ACC112 (cell line): ENCODE results near the gene MLPH.
"Not testable (repeated sequence)": the region's sequence is repeated elsewhere in the genome, so short reads cannot be mapped to it uniquely, and the experiment has no call there.

ENCODE experiments used
- H2AFZ ChIP-seq: fragments of 200-600 bp; sonication (generic); one replicate; pipeline ENCODE4 v1.6.0; 2017; ENCODE audit warnings: antibody characterized with exemption, low read length; ENCODE audit not compliant: unreplicated experiment
- H3K27ac ChIP-seq: fragments of 200-600 bp; sonication (generic); 2 replicates; pipeline ENCODE4 v1.5.1; 2014; ENCODE audit warnings: low read depth, mild to moderate bottlenecking, antibody characterized with exemption, low read length, moderate library complexity
- H3K27me3 ChIP-seq: fragments of 200-600 bp; sonication (generic); 2 replicates; pipeline ENCODE4 v1.6.1; 2014; ENCODE audit warnings: mild to moderate bottlenecking, antibody characterized with exemption, low read length, moderate library complexity, mixed read lengths; ENCODE audit not compliant: insufficient read depth
- H3K36me3 ChIP-seq: fragments of 200-600 bp; sonication (generic); 2 replicates; pipeline ENCODE4 v1.6.1; 2016; ENCODE audit warnings: mild to moderate bottlenecking, antibody characterized with exemption, low read length, moderate library complexity, mixed read lengths; ENCODE audit not compliant: insufficient read depth
- H3K4me1 ChIP-seq: fragments of 200-600 bp; sonication (generic); one replicate; pipeline ENCODE4 v1.6.1; 2016; ENCODE audit warnings: low read length, mixed read lengths; ENCODE audit not compliant: insufficient read depth, unreplicated experiment, control insufficient read depth
- H3K4me3 ChIP-seq: fragments of 200-600 bp; sonication (generic); 2 replicates; pipeline ENCODE4 v1.5.1; 2014; ENCODE audit warnings: mild to moderate bottlenecking, low read depth, low read length
- H3K79me2 ChIP-seq: fragments of 200-600 bp; sonication (generic); one replicate; pipeline ENCODE4 v1.6.0; 2016; ENCODE audit warnings: low read length; ENCODE audit not compliant: control insufficient read depth, unreplicated experiment, insufficient read depth

Gene MLPH

DNA sequence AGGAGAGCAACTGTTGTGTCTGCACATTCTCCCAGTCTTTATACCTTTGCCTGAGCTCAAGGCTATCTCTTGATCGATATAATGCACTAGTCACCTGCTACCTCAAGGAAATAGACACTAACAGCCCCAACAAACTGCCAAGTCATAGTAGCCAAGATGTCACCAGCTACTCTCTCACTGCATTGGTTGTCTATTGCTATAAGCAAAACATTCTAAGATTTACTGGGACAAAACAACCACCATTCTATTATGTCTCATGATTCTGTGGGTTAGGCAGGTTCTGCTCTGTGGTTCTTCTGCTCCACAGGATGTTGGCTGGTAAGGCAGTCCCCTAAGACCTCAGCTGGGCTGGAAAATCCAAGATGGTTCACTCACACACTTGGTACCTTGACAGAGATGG is 28.5 kb upstream of the MLPH start:
- no peak overlapping the region for H3K4me3 ChIP-seq
- no peaks in the 10 kb centered on the region for H3K36me3 ChIP-seq
- H3K27me3 ChIP-seq = no peaks in the 10 kb centered on the region
- peaks cover 37% of the 10 kb centered on the region for H3K4me1 ChIP-seq
- no peaks in the 10 kb centered on the region for H3K79me2 ChIP-seq
- peak overlapping the region; percentile 93 for H3K27ac ChIP-seq
- no peak overlapping the region for H2AFZ ChIP-seq

DNA sequence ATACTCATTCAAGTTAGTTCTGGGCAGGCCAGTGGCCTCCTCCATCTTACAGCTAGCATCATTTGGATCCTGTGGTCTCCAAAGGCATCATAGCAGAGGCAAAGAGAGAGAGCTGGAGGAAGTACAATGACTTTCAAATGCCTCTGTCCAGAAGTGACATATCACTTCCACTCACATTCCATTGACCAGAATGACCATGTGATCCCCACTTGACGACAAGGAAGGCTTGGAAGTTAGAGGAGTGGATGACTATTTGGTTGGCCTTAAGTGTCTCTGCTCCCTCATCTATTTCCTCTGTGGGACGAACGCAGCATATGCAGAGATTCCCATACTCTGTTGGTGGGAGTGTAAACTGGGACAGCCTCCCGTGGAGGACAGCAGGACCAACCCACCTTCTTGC is 27.8 kb upstream of the MLPH start:
- Histone ChIP-seq H3K27me3 (no peaks in the 10 kb centered on the region), H3K36me3 (no peaks in the 10 kb centered on the region), H3K27ac (peak overlapping the region; percentile 93), H3K4me1 (peaks cover 37% of the 10 kb centered on the region), H3K4me3 (peak overlapping the region; percentile 27; the same call in 1 of the 2 replicates), H2AFZ (no peak overlapping the region), H3K79me2 (no peaks in the 10 kb centered on the region)

GRCh38 chr2:237459741-237460174 is 27.3 kb upstream of the MLPH start:
- H3K27ac ChIP-seq = peak overlapping the region; percentile 93
- H3K4me1 ChIP-seq = peaks cover 37% of the 10 kb centered on the region
- H3K4me3 ChIP-seq = peak overlapping the region; percentile 27; the same call in 1 of the 2 replicates
- no peaks in the 10 kb centered on the region for H3K36me3 ChIP-seq
- H3K79me2 ChIP-seq = no peaks in the 10 kb centered on the region
- H2AFZ ChIP-seq = no peak overlapping the region
- no peaks in the 10 kb centered on the region for H3K27me3 ChIP-seq

GRCh38 chr2:237464757-237465391 is 22.2 kb upstream of the MLPH start:
- Histone ChIP-seq H3K4me3 (no peak overlapping the region), H3K79me2 (no peaks in the 10 kb centered on the region), H3K36me3 (no peaks in the 10 kb centered on the region), H3K4me1 (peaks cover 32% of the 10 kb centered on the region), H3K27me3 (no peaks in the 10 kb centered on the region), H3K27ac (peak overlapping the region; percentile 89), H2AFZ (no peak overlapping the region)

DNA sequence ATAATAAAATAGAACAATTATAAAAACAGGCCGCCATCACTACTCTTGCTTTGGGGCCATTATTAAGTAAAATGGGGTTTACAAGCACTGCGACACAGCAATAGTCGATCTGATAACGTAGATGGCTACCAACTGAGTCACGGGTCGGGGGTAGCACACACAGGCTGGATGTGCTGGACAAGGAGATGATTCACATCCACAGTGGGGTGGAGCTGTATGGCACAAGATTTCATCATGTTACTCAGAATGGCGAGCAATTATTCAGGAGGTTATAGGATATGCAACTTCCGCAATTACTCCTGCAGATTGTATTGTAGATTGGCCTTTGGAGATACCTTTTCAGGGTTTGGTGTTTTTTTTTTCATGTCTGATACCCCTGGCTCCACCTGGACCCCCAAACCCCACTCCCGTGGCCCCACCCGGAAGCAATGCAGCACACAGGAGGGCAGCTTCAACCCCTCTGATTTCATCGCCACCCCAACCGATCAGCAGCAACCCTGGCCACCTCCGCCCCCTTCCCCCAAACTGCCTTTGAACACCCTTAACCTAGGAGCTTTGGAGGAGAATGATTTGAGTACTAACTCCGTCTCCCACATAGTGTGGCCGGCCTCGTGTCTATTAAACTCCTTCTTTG is 21.4 kb upstream of the MLPH start:
- Histone ChIP-seq H3K79me2 (no peaks in the 10 kb centered on the region), H3K4me3 (peak overlapping the region; percentile 20; the same call in 1 of the 2 replicates), H3K27me3 (no peaks in the 10 kb centered on the region), H3K4me1 (peaks cover 24% of the 10 kb centered on the region), H2AFZ (peak overlapping the region; percentile 76), H3K36me3 (no peaks in the 10 kb centered on the region), H3K27ac (peak overlapping the region; percentile 89)

- Histone ChIP-seq H3K27ac (peak overlapping the region; percentile 89), H3K79me2 (no peaks in the 10 kb centered on the region), H3K27me3 (no peaks in the 10 kb centered on the region), H2AFZ (peak overlapping the region; percentile 76), H3K36me3 (no peaks in the 10 kb centered on the region), H3K4me1 (peaks cover 24% of the 10 kb centered on the region), H3K4me3 (peak overlapping the region; percentile 20; the same call in 1 of the 2 replicates)
Observed at GRCh38 chr2:237466211-237466610, 20.8 kb upstream of the MLPH start.

GRCh38 chr2:237467447-237468179 is 19.4 kb upstream of the MLPH start:
- Histone ChIP-seq H3K27ac (0 out of 2 replicates have a peak overlapping the region, but pooled peaks have one; percentile 32), H3K4me3 (no peak overlapping the region), H3K4me1 (peaks cover 31% of the 10 kb centered on the region), H2AFZ (no peak overlapping the region), H3K27me3 (no peaks in the 10 kb centered on the region), H3K36me3 (no peaks in the 10 kb centered on the region), H3K79me2 (no peaks in the 10 kb centered on the region)

GRCh38 chr2:237469410-237469809 is 17.6 kb upstream of the MLPH start:
- not testable (repeated sequence) for H3K27ac ChIP-seq, H2AFZ ChIP-seq, H3K27me3 ChIP-seq, H3K4me3 ChIP-seq, H3K79me2 ChIP-seq, H3K36me3 ChIP-seq
- H3K4me1 ChIP-seq = peaks cover 41% of the 10 kb centered on the region

GRCh38 chr2:237469849-237470248 is 17.2 kb upstream of the MLPH start:
- H3K27me3 ChIP-seq = no peaks in the 10 kb centered on the region
- H3K79me2 ChIP-seq = no peaks in the 10 kb centered on the region
- H3K27ac ChIP-seq = no peak overlapping the region
- H3K4me3 ChIP-seq = no peak overlapping the region
- peaks cover 45% of the 10 kb centered on the region for H3K4me1 ChIP-seq
- no peak overlapping the region for H2AFZ ChIP-seq
- no peaks in the 10 kb centered on the region for H3K36me3 ChIP-seq

DNA sequence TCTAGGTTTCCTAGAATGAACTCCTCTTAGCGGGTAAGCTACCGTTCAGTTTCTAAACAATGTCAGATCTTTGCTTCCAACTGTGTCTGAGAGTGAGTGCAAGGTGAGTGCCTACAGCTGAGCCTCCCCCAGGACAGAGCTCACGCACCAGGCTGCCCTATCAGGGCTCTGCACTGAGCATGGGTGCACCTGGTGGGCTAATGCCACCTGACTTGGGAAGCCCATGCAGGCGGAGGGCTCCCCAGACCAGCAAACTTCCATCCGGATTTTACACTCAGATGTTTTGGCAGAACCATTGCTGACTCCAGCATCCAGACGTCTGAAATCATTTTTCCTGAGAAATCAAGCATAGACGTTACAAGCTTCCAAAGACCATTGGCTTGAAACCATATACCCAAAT is 16.1 kb upstream of the MLPH start:
- Histone ChIP-seq H3K27ac (no peak overlapping the region), H2AFZ (no peak overlapping the region), H3K36me3 (no peaks in the 10 kb centered on the region), H3K79me2 (no peaks in the 10 kb centered on the region), H3K27me3 (no peaks in the 10 kb centered on the region), H3K4me1 (peaks cover 43% of the 10 kb centered on the region), H3K4me3 (no peak overlapping the region)
